SW480 (cell line): ENCODE results near the gene KCNH2.
A peak's percentile ranks its signal among the peaks of the same experiment; 100 is the strongest.
"Not testable (repeated sequence)": the region's sequence is repeated elsewhere in the genome, so short reads cannot be mapped to it uniquely, and the experiment has no call there.

ENCODE experiments used
- DNase-seq: peaks from one replicate; pipeline ENCODE4 v3.0.0-alpha.2; 2016; ENCODE audit warnings: low spot score

KCNH2 gene

GRCh38 chr7:150978126-150978789, at the start of gene KCNH2:
TSS of gene KCNH2 (minus strand) at chr7:150978321. CDS start at chr7:150977913, 408 bp downstream.
- no peak for DNase-seq

GRCh38 chr7:151027728-151028130, 49.6 kb upstream of the KCNH2 start:
- DNase-seq, result not testable (repeated sequence)

GRCh38 chr7:151026771-151027727, 48.9 kb upstream of the KCNH2 start:
- not testable (repeated sequence) for DNase-seq

GRCh38 chr7:151025924-151026671, 48.0 kb upstream of the KCNH2 start:
- no peak for DNase-seq

GRCh38 chr7:151024435-151025056, 46.4 kb upstream of the KCNH2 start, which contains the start of gene ATG9B:
TSS of gene ATG9B (minus strand) at chr7:151024494. CDS start at chr7:151024423, 71 bp downstream.
- DNase-seq, result peak; percentile 30

GRCh38 chr7:151023232-151023631, 45.1 kb upstream of the KCNH2 start:
- DNase-seq, result no peak

GRCh38 chr7:151020231-151020630, 42.1 kb upstream of the KCNH2 start:
- no peak for DNase-seq

- no peak for DNase-seq
These were observed 41.0 kb upstream of the KCNH2 start for GRCh38 chr7:151019130-151019447.

- no peak for DNase-seq
These were observed 40.5 kb upstream of the KCNH2 start for GRCh38 chr7:151018421-151019129.

- no peak for DNase-seq
These were observed 39.9 kb upstream of the KCNH2 start for GRCh38 chr7:151017953-151018420.

GRCh38 chr7:151017370-151017952, 39.3 kb upstream of the KCNH2 start:
- DNase-seq, result no peak

- no peak for DNase-seq
These were observed 38.8 kb upstream of the KCNH2 start for GRCh38 chr7:151016942-151017341.

- DNase-seq, result no peak
These were observed 38.4 kb upstream of the KCNH2 start for GRCh38 chr7:151016505-151016904.

- no peak for DNase-seq
These were observed 37.8 kb upstream of the KCNH2 start for GRCh38 chr7:151015967-151016366.

GRCh38 chr7:151014950-151015349, 36.8 kb upstream of the KCNH2 start:
- no peak for DNase-seq

GRCh38 chr7:151013733-151014497, 35.8 kb upstream of the KCNH2 start:
- DNase-seq, result no peak

- DNase-seq, result no peak
These were observed 35.2 kb upstream of the KCNH2 start for GRCh38 chr7:151013356-151013732.

- no peak for DNase-seq
These were observed 34.8 kb upstream of the KCNH2 start for GRCh38 chr7:151012911-151013347.

- no peak for DNase-seq
These were observed 34.0 kb upstream of the KCNH2 start for GRCh38 chr7:151012031-151012692.
